Muscle of back (tissue), 11 donors: ENCODE measurements around the gene LCN9. TPM values are rescaled to one million over a fixed set of nuclear protein-coding genes. Genes with fewer than 3 reads are reported as not detected.

Experiments used
- DNase-seq, 3 donors: peaks; one replicate each; pipeline versions ENCODE4 v3.0.0 to v3.0.0-alpha.2; 2013
- polyA plus RNA-seq, 10 donors: library from polyadenylated mRNA; unstranded; fragments of 120-200 nt; gene quantifications; one replicate each; pipeline ENCODE4 v1.2.1, GENCODE V29; 2013; ENCODE audit not compliant: insufficient read length in 10 of 10

LCN9 gene
- polyA plus RNA-seq, 10 donors = not detected

GRCh38 chr9:135696446-135696845 is 33.3 kb downstream of the LCN9 start:
- DNase-seq = no peak

- DNase-seq = no peak
Observed at GRCh38 chr9:135697226-135697625, 34.1 kb downstream of the LCN9 start.

- no peak for DNase-seq
Observed at GRCh38 chr9:135698236-135698635, 35.1 kb downstream of the LCN9 start.

GRCh38 chr9:135698767-135699166 is 35.7 kb downstream of the LCN9 start:
- no peak for DNase-seq

- no peak for DNase-seq
Observed at GRCh38 chr9:135699440-135699839, 36.3 kb downstream of the LCN9 start, which contains the start of gene SOHLH1. SOHLH1 (minus strand) TSS chr9:135699481; CDS start chr9:135699467, 14 bp downstream.

- no peak for DNase-seq
Observed at GRCh38 chr9:135700525-135700924, 37.4 kb downstream of the LCN9 start.

GRCh38 chr9:135701067-135701958 is 38.2 kb downstream of the LCN9 start:
- peak in 1 of 3 donors; percentile 63 for DNase-seq

GRCh38 chr9:135701959-135702721 is 39.0 kb downstream of the LCN9 start, which contains the start of gene KCNT1:
KCNT1 (plus strand) TSS chr9:135702185; CDS start chr9:135702259, 74 bp downstream.
- DNase-seq = peak in 2 of 3 donors; percentile 63 to 84

- peak in 1 of 3 donors; percentile 34 for DNase-seq
Observed at GRCh38 chr9:135703726-135704125, 40.6 kb downstream of the LCN9 start.

- DNase-seq = peak; percentile 68 to 85 (median 80)
Observed at GRCh38 chr9:135704483-135704882, 41.4 kb downstream of the LCN9 start.

- DNase-seq = no peak
Observed at GRCh38 chr9:135705376-135705775, 42.3 kb downstream of the LCN9 start.

- no peak for DNase-seq
Observed at GRCh38 chr9:135706288-135706687, 43.2 kb downstream of the LCN9 start.

GRCh38 chr9:135707252-135708138 is 44.4 kb downstream of the LCN9 start:
- DNase-seq = peak in 1 of 3 donors; percentile 41

- DNase-seq = no peak
Observed at GRCh38 chr9:135708164-135708563, 45.1 kb downstream of the LCN9 start.

GRCh38 chr9:135711391-135711790 is 48.3 kb downstream of the LCN9 start:
- peak in 2 of 3 donors; percentile 29 to 66 for DNase-seq

GRCh38 chr9:135711881-135712280 is 48.8 kb downstream of the LCN9 start:
- DNase-seq = peak in 1 of 3 donors; percentile 12

GRCh38 chr9:135712613-135713295 is 49.6 kb downstream of the LCN9 start:
- peak in 2 of 3 donors; percentile 71 to 87 for DNase-seq

GRCh38 chr9:135714242-135715055 is 51.3 kb downstream of the LCN9 start:
- peak in 1 of 3 donors; percentile 66 for DNase-seq

GRCh38 chr9:135715056-135715595 is 52.0 kb downstream of the LCN9 start:
- no peak for DNase-seq

- DNase-seq = no peak
Observed at GRCh38 chr9:135716045-135716444, 52.9 kb downstream of the LCN9 start.
